ENCODE measurements around the gene CCDC152.

CCDC152 gene

GRCh38 chr5:42837601-42838000 lies 81.0 kb downstream of the CCDC152 start:
- no peaks in the 10 kb centered on the region for H3K4me1 ChIP-seq (ENCODE audit: insufficient read depth, low read length, poor library complexity, severe bottlenecking)
- H2AFZ ChIP-seq (ENCODE audit: low read length), result no peak overlapping the region
- no peaks in the 10 kb centered on the region for H3K36me3 ChIP-seq (ENCODE audit: insufficient read depth, low read length)
- no peak overlapping the region for H3K4me2 ChIP-seq (ENCODE audit: low read depth, low read length, poor library complexity, severe bottlenecking)
- H3F3A ChIP-seq (ENCODE audit: low read depth), result no peaks in the 10 kb centered on the region
- H3K9me3 ChIP-seq (ENCODE audit: insufficient read depth, low read depth, low read length), result no peaks in the 10 kb centered on the region
- H3K9me2 ChIP-seq (replicated peaks; ENCODE audit: low read depth, low read length), result no peaks in the 10 kb centered on the region
- TF ChIP-seq CTCF (conservative IDR thresholded peaks at IDR 0.05; ENCODE audit: low read length), result no peak
- TF ChIP-seq EZH2phosphoT487 (IDR thresholded peaks at IDR 0.05; ENCODE audit: borderline replicate concordance), result no peak
- no peaks in the 10 kb centered on the region for H3K27me3 ChIP-seq (ENCODE audit: insufficient read depth, low read length, poor library complexity, severe bottlenecking)
- H3K79me2 ChIP-seq (ENCODE audit: insufficient read depth, low read length), result no peaks in the 10 kb centered on the region
- no peak overlapping the region for H3K4me3 ChIP-seq (ENCODE audit: low read length, poor library complexity, severe bottlenecking)
- H3K9ac ChIP-seq (ENCODE audit: low read depth, low read length, poor library complexity, severe bottlenecking), result no peak overlapping the region
- H4K20me1 ChIP-seq (ENCODE audit: insufficient read depth, low read length, poor library complexity, severe bottlenecking), result no peaks in the 10 kb centered on the region

- Histone ChIP-seq H3K4me3 (ENCODE audit: low read length, poor library complexity, severe bottlenecking) (no peak overlapping the region), H3K4me2 (ENCODE audit: low read depth, low read length, poor library complexity, severe bottlenecking) (no peak overlapping the region), H4K20me1 (ENCODE audit: insufficient read depth, low read length, poor library complexity, severe bottlenecking) (no peaks in the 10 kb centered on the region), H3K9ac (ENCODE audit: low read depth, low read length, poor library complexity, severe bottlenecking) (no peak overlapping the region), H3K4me1 (ENCODE audit: insufficient read depth, low read length, poor library complexity, severe bottlenecking) (no peaks in the 10 kb centered on the region), H3K36me3 (ENCODE audit: insufficient read depth, low read length) (no peaks in the 10 kb centered on the region), H3K9me2 (replicated peaks; ENCODE audit: low read depth, low read length) (no peaks in the 10 kb centered on the region), H3K27me3 (ENCODE audit: insufficient read depth, low read length, poor library complexity, severe bottlenecking) (no peaks in the 10 kb centered on the region), H2AFZ (ENCODE audit: low read length) (no peak overlapping the region), H3K79me2 (ENCODE audit: insufficient read depth, low read length) (no peaks in the 10 kb centered on the region), H3K9me3 (ENCODE audit: insufficient read depth, low read depth, low read length) (no peaks in the 10 kb centered on the region), H3F3A (ENCODE audit: low read depth) (no peaks in the 10 kb centered on the region)
- TF ChIP-seq EZH2phosphoT487 (IDR thresholded peaks at IDR 0.05; ENCODE audit: borderline replicate concordance), result no peak
- TF ChIP-seq CTCF (conservative IDR thresholded peaks at IDR 0.05; ENCODE audit: low read length), result no peak
Measured at GRCh38 chr5:42839196-42839595, 82.6 kb downstream of the CCDC152 start.

GRCh38 chr5:42840269-42840668 lies 83.7 kb downstream of the CCDC152 start:
- Histone ChIP-seq H2AFZ (ENCODE audit: low read length) (no peak overlapping the region), H3K4me3 (ENCODE audit: low read length, poor library complexity, severe bottlenecking) (no peak overlapping the region), H4K20me1 (ENCODE audit: insufficient read depth, low read length, poor library complexity, severe bottlenecking) (no peaks in the 10 kb centered on the region), H3K4me2 (ENCODE audit: low read depth, low read length, poor library complexity, severe bottlenecking) (no peak overlapping the region), H3K27me3 (ENCODE audit: insufficient read depth, low read length, poor library complexity, severe bottlenecking) (no peaks in the 10 kb centered on the region), H3K4me1 (ENCODE audit: insufficient read depth, low read length, poor library complexity, severe bottlenecking) (no peaks in the 10 kb centered on the region), H3K79me2 (ENCODE audit: insufficient read depth, low read length) (no peaks in the 10 kb centered on the region), H3K9me3 (ENCODE audit: insufficient read depth, low read depth, low read length) (no peaks in the 10 kb centered on the region), H3K36me3 (ENCODE audit: insufficient read depth, low read length) (no peaks in the 10 kb centered on the region), H3F3A (ENCODE audit: low read depth) (no peaks in the 10 kb centered on the region), H3K9me2 (replicated peaks; ENCODE audit: low read depth, low read length) (no peaks in the 10 kb centered on the region), H3K9ac (ENCODE audit: low read depth, low read length, poor library complexity, severe bottlenecking) (no peak overlapping the region)
- TF ChIP-seq CTCF (conservative IDR thresholded peaks at IDR 0.05; ENCODE audit: low read length) (no peak), EZH2phosphoT487 (IDR thresholded peaks at IDR 0.05; ENCODE audit: borderline replicate concordance) (no peak)
